H9 (cell line): ENCODE measurements around the gene CFAP410. TPM values are rescaled to one million over a fixed set of nuclear protein-coding genes. Genes with fewer than 3 reads are reported as not detected.
A peak's percentile ranks its signal among the peaks of the same experiment; 100 is the strongest.

Source experiments
- DNase-seq: peaks from one replicate; pipeline ENCODE4 v3.0.0-alpha.2; 2017
- H2AFZ ChIP-seq: one replicate; pipeline ENCODE4 v1.6.1; 2013; ENCODE audit warnings: mild to moderate bottlenecking, low read length, control low read depth, moderate library complexity
- H2AK5ac ChIP-seq: 2 replicates; pipeline ENCODE4 v1.6.1; 2013; ENCODE audit warnings: low read length, control low read depth, mixed read lengths; ENCODE audit not compliant: insufficient read length
- H2BK120ac ChIP-seq: one replicate; pipeline ENCODE4 v1.6.1; 2013; ENCODE audit warnings: low read depth, mild to moderate bottlenecking, low read length, control low read depth, inconsistent platforms; ENCODE audit not compliant: poor library complexity, severe bottlenecking
- H2BK12ac ChIP-seq: 2 replicates; pipeline ENCODE4 v1.6.1; 2013; ENCODE audit warnings: low read length, control low read depth, mixed read lengths, low read depth; ENCODE audit not compliant: insufficient read length
- H2BK15ac ChIP-seq: 2 replicates; pipeline ENCODE4 v1.6.1; 2013; ENCODE audit warnings: low read depth, low read length, control low read depth
- H2BK20ac ChIP-seq: one replicate; pipeline ENCODE4 v1.6.1; 2013; ENCODE audit warnings: low read depth, mild to moderate bottlenecking, low read length, control low read depth, inconsistent platforms; ENCODE audit not compliant: poor library complexity, severe bottlenecking
- H2BK5ac ChIP-seq: 2 replicates; pipeline ENCODE4 v1.6.1; 2013; ENCODE audit warnings: low read length, control low read depth, mixed read lengths; ENCODE audit not compliant: insufficient read length
- H3K14ac ChIP-seq: 2 replicates; pipeline ENCODE4 v1.6.1; 2013; ENCODE audit warnings: low read length, control low read depth; ENCODE audit not compliant: insufficient read depth
- H3K18ac ChIP-seq: 2 replicates; pipeline ENCODE4 v1.6.1; 2013; ENCODE audit warnings: low read depth, mild to moderate bottlenecking, mixed read lengths, low read length, control low read depth; ENCODE audit not compliant: insufficient read length
- H3K23ac ChIP-seq: 2 replicates; pipeline ENCODE4 v1.6.1; 2013; ENCODE audit warnings: low read length, control low read depth, mixed read lengths, low read depth; ENCODE audit not compliant: insufficient read length
- H3K23me2 ChIP-seq: 2 replicates; pipeline ENCODE4 v1.6.1; 2013; ENCODE audit warnings: low read depth, mild to moderate bottlenecking, mixed read lengths, low read length, control low read depth; ENCODE audit not compliant: insufficient read length, poor library complexity, severe bottlenecking
- H3K27ac ChIP-seq: 2 replicates; pipeline ENCODE4 v1.5.1; 2013; ENCODE audit warnings: low read length, control low read depth, mixed read lengths, low read depth; ENCODE audit not compliant: insufficient read length
- H3K27me3 ChIP-seq: 2 replicates; pipeline ENCODE4 v1.6.1; 2013; ENCODE audit warnings: low read length, control low read depth, inconsistent platforms; ENCODE audit not compliant: insufficient read depth
- H3K4ac ChIP-seq: 2 replicates; pipeline ENCODE4 v1.6.1; 2013; ENCODE audit warnings: low read depth, mild to moderate bottlenecking, control low read depth, inconsistent platforms, low read length, moderate library complexity
- H3K4me1 ChIP-seq: 2 replicates; pipeline ENCODE4 v1.6.1; 2013; ENCODE audit warnings: low read length, control low read depth, inconsistent platforms; ENCODE audit not compliant: insufficient read depth
- H3K4me2 ChIP-seq: 2 replicates; pipeline ENCODE4 v1.6.1; 2013; ENCODE audit warnings: low read length, control low read depth, mixed read lengths; ENCODE audit not compliant: insufficient read length, insufficient read depth
- H3K56ac ChIP-seq: 2 replicates; pipeline ENCODE4 v1.6.1; 2013; ENCODE audit warnings: low read depth, mild to moderate bottlenecking, mixed read lengths, low read length, control low read depth; ENCODE audit not compliant: insufficient read length
- H3K79me1 ChIP-seq: 2 replicates; pipeline ENCODE4 v1.6.1; 2013; ENCODE audit warnings: low read depth, mild to moderate bottlenecking, moderate library complexity, low read length, control low read depth, inconsistent platforms; ENCODE audit not compliant: insufficient read depth, poor library complexity, severe bottlenecking
- H3K79me2 ChIP-seq: 2 replicates; pipeline ENCODE4 v1.6.1; 2013; ENCODE audit warnings: low read length, control low read depth, inconsistent platforms; ENCODE audit not compliant: insufficient read depth
- H3K9ac ChIP-seq: 2 replicates; pipeline ENCODE4 v1.6.1; 2013; ENCODE audit warnings: low read length, control low read depth, mixed read lengths; ENCODE audit not compliant: insufficient read length; ENCODE audit errors: extremely low read depth
- H3K9me3 ChIP-seq: one replicate; pipeline ENCODE4 v1.6.1; 2013; ENCODE audit warnings: low read depth, low read length, inconsistent platforms; ENCODE audit not compliant: control insufficient read depth
- H3T11ph ChIP-seq: one replicate; pipeline ENCODE4 v1.6.1; 2013; ENCODE audit warnings: mild to moderate bottlenecking, low read length, control low read depth, inconsistent platforms
- H4K20me1 ChIP-seq: one replicate; pipeline ENCODE4 v1.6.1; 2013; ENCODE audit not compliant: control insufficient read depth, insufficient read length, insufficient read depth
- H4K5ac ChIP-seq: 2 replicates; pipeline ENCODE4 v1.6.1; 2013; ENCODE audit warnings: low read depth, mild to moderate bottlenecking, mixed read lengths, low read length, control low read depth; ENCODE audit not compliant: insufficient read length
- H4K8ac ChIP-seq: replicated peaks from 2 replicates; pipeline ENCODE4 v1.6.1; 2013; ENCODE audit warnings: low read length, control low read depth, mixed read lengths, low read depth; ENCODE audit not compliant: insufficient read length
- H4K91ac ChIP-seq: 2 replicates; pipeline ENCODE4 v1.6.1; 2013; ENCODE audit warnings: low read depth, mild to moderate bottlenecking, moderate library complexity, mixed read lengths, low read length, control low read depth; ENCODE audit not compliant: insufficient read length
- H3K27ac Mint-ChIP-seq, 3 experiments: 2 replicates in 2 of 3; 3 replicates in 1 of 3; pipeline ENCODE4 v1.8.0; 2020 to 2021; ENCODE audit warnings: mixed read lengths in 3 of 3, mild to moderate bottlenecking in 1 of 3, moderate library complexity in 1 of 3
- H3K27me3 Mint-ChIP-seq: 2 replicates; pipeline ENCODE4 v1.8.0; 2021; ENCODE audit warnings: low read depth, mild to moderate bottlenecking, moderate library complexity, mixed read lengths
- H3K36me3 Mint-ChIP-seq, 3 experiments: 2 replicates in 2 of 3; 3 replicates in 1 of 3; pipeline ENCODE4 v1.8.0; 2020 to 2021; ENCODE audit warnings: low read depth in 3 of 3, mixed read lengths in 3 of 3; ENCODE audit not compliant: insufficient read depth in 1 of 3
- H3K4me1 Mint-ChIP-seq, 2 experiments: 2 replicates each; pipeline ENCODE4 v1.8.0; 2020; ENCODE audit warnings: mixed read lengths in 2 of 2
- H3K4me3 Mint-ChIP-seq, 2 experiments: 2 replicates in 1 of 2; 3 replicates in 1 of 2; pipeline ENCODE4 v1.8.0; 2020 to 2021; ENCODE audit warnings: mild to moderate bottlenecking in 2 of 2, mixed read lengths in 2 of 2, moderate library complexity in 1 of 2
- H3K9me3 Mint-ChIP-seq, 2 experiments: 2 replicates in 1 of 2; 3 replicates in 1 of 2; pipeline ENCODE4 v1.8.0; 2020; ENCODE audit warnings: mild to moderate bottlenecking in 2 of 2, mixed read lengths in 2 of 2, moderate library complexity in 1 of 2
- CTCF ChIP-seq: fragments of 200-600 bp; sonication (generic); conservative IDR thresholded peaks from 3 replicates; pipeline ENCODE4 v1.8.0; 2021; ENCODE audit warnings: antibody characterized with exemption, mild to moderate bottlenecking
- WGBS: extraction: QIAGEN DNeasy Blood & Tissue Kit; methylation state at CpG from one replicate; pipeline ENCODE4 v1.1.7; 2013; ENCODE audit warnings: missing lambda C conversion rate, low lambda C conversion rate, mixed read lengths; ENCODE audit not compliant: insufficient read length; ENCODE audit errors: extremely low coverage; 5-methylcytosine and 5-hydroxymethylcytosine counted together
- total RNA-seq: library from RNA; stranded (reverse); gene quantifications from 2 replicates; pipeline ENCODE4 v1.2.1, GENCODE V29; 2021

CFAP410 gene
- total RNA-seq, 1 experiment from 2014 or later: 17.0 TPM

DNA sequence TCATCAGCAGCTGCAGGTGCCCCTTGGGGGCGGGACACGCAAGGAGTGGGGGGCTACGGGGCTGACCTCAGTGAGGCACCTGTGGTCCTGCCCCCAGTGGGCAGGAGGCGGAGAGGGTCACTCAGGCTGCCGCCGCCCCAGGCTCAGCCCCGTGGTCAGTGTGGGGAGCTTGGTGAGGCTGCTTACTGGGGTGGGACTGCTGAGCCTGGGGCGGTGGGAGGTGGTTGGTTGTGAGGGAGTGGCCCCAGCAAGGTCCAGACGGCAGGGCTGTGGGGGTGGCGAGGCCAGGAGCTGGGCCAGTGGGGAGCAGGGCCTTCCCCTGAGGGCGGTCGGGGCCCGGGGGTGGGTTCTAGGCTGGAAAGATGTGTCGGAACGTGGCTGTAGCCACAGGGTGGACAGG lies 25.1 kb downstream of the CFAP410 start:
- Histone ChIP-seq H3K79me2 (no peaks in the 10 kb centered on the region), H3K4me2 (no peak overlapping the region), H4K5ac (no peak overlapping the region), H3K27me3 (no peaks in the 10 kb centered on the region), H3K9ac (no peak overlapping the region), H4K20me1 (no peaks in the 10 kb centered on the region), H4K8ac (no peak overlapping the region), H3K14ac (no peak overlapping the region), H3K23ac (no peak overlapping the region), H3T11ph (no peak overlapping the region), H2BK5ac (no peak overlapping the region), H3K18ac (no peak overlapping the region), H3K23me2 (no peaks in the 10 kb centered on the region), H2AK5ac (no peak overlapping the region), H3K27ac (no peak overlapping the region), H3K56ac (no peak overlapping the region), H3K79me1 (no peaks in the 10 kb centered on the region), H3K4ac (no peak overlapping the region), H2BK20ac (no peak overlapping the region), H3K9me3 (no peaks in the 10 kb centered on the region), H2AFZ (no peak overlapping the region), H4K91ac (no peak overlapping the region), H2BK12ac (no peak overlapping the region), H3K4me1 (no peaks in the 10 kb centered on the region), H2BK15ac (no peak overlapping the region), H2BK120ac (no peak overlapping the region)
- Mint-ChIP-seq H3K36me3 (peaks cover 8 to 24% (median 22%) of the 10 kb centered on the region in 3 experiments), H3K27me3 (no peaks in the 10 kb centered on the region), H3K4me1 (no peaks in the 10 kb centered on the region), H3K27ac (peak overlapping the region in 1 of 3 experiments; percentile 80; a peak in 1 of 7 replicates), H3K9me3 (no peaks in the 10 kb centered on the region), H3K4me3 (no peak overlapping the region)
- no peak for DNase-seq
- no CpG with 5 or more reads among the region's 15 CpGs for WGBS
- TF ChIP-seq CTCF: no peak
